GM06990 (cell line): Measurements from ENCODE around the gene IER3IP1.
"Not testable (repeated sequence)": the region's sequence is repeated elsewhere in the genome, so short reads cannot be mapped to it uniquely, and the experiment has no call there.

ENCODE experiments used
- DNase-seq: peaks from one replicate; pipeline ENCODE4 v3.0.0-alpha.2; 2011; ENCODE audit not compliant: insufficient read length; ENCODE audit errors: extremely low read depth
- H3K27me3 ChIP-seq: replicated peaks from 2 replicates; pipeline ENCODE4 v1.6.0; 2011; ENCODE audit warnings: low read length; ENCODE audit not compliant: control insufficient read depth, insufficient read depth
- H3K36me3 ChIP-seq: 2 replicates; pipeline ENCODE4 v1.5.1; 2011; ENCODE audit warnings: low read length; ENCODE audit not compliant: control insufficient read depth, insufficient read depth
- H3K4me3 ChIP-seq: replicated peaks from 2 replicates; pipeline ENCODE4 v1.5.1; 2011; ENCODE audit warnings: low read depth, mild to moderate bottlenecking, control low read depth, low read length
- CTCF ChIP-seq: IDR thresholded peaks from 2 replicates; pipeline ENCODE4 v1.5.1; 2011; ENCODE audit warnings: low read length, control low read depth, mild to moderate bottlenecking, inconsistent platforms; ENCODE audit not compliant: insufficient read depth, poor library complexity, severe bottlenecking

The IER3IP1 gene

GRCh38 chr18:47203626-47204464 is 27.7 kb upstream of the IER3IP1 start:
- H3K36me3 ChIP-seq: no peaks in the 10 kb centered on the region
- no peaks in the 10 kb centered on the region for H3K27me3 ChIP-seq
- DNase-seq: no peak
- H3K4me3 ChIP-seq: no peak overlapping the region
- TF ChIP-seq CTCF: no peak

DNA sequence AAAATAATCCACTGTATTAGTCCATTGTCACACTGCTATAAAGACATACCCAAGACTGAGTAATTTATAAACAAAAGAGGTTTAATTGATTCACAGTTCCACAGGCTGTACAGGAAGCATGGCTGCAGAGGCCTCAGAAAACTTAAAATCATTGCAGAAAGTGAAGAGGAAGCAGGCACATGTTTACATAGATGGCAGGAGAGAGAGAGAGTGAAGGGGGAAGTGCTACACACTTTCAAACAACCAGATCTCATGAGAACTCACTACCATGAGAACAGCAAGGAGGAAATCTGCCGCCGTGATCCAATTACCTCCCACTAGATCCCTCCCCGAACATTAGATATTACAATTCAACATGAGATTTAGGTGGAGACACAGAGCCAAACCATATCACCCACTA is 19.8 kb upstream of the IER3IP1 start:
- H3K4me3 ChIP-seq, H3K36me3 ChIP-seq, DNase-seq, H3K27me3 ChIP-seq: not testable (repeated sequence)

DNA sequence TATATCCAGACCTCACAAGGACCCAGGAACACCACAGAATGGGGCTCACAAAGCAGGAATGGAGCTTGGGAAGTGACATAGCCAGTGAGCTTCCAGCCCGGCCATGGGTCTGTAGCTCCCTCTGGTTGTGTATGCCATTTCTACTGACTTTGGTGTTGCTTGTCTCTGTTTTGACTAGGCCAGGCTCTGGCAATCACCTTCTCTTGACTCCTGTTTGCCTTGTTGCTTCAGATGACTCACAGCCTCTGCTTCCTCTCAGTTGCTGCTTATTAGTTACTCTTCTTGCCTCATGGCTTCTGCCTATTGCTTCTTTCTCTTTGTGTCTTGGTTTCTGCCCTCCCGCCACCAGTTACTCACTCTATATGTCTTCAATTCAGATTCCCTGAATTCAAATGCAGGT is 15.8 kb upstream of the IER3IP1 start:
- Histone ChIP-seq H3K4me3 (no peak overlapping the region), H3K27me3 (no peaks in the 10 kb centered on the region), H3K36me3 (no peaks in the 10 kb centered on the region)
- no peak for TF ChIP-seq CTCF
- DNase-seq: no peak

- TF ChIP-seq CTCF: no peak
- Histone ChIP-seq H3K27me3 (no peaks in the 10 kb centered on the region), H3K36me3 (no peaks in the 10 kb centered on the region), H3K4me3 (no peak overlapping the region)
- DNase-seq: no peak
These were observed 11.6 kb upstream of the IER3IP1 start for GRCh38 chr18:47187721-47188120.

GRCh38 chr18:47184419-47185050 is 8.4 kb upstream of the IER3IP1 start:
- H3K4me3 ChIP-seq: no peak overlapping the region
- H3K27me3 ChIP-seq: no peaks in the 10 kb centered on the region
- DNase-seq: no peak
- H3K36me3 ChIP-seq: no peaks in the 10 kb centered on the region
- no peak for TF ChIP-seq CTCF

DNA sequence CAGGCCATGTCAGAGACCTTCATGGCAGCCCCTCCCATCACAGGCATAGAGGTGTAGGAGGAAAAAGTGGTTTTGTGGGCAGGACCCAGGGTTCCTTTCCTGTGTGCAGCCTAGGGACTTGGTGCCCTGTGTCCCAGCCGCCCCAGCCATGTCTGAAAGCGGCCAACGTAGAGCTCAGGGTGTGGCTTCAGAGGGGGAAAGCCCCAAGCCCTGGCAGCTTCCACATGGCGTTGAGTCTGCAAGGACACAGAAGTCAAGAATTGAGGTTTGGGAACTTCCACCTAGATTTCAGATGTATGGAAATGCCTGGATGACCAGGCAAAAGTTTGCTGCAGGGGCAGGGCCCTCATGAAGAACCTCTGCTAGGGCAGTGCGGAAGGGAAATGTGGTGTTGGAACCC is 6.0 kb upstream of the IER3IP1 start:
- not testable (repeated sequence) for H3K4me3 ChIP-seq

DNA sequence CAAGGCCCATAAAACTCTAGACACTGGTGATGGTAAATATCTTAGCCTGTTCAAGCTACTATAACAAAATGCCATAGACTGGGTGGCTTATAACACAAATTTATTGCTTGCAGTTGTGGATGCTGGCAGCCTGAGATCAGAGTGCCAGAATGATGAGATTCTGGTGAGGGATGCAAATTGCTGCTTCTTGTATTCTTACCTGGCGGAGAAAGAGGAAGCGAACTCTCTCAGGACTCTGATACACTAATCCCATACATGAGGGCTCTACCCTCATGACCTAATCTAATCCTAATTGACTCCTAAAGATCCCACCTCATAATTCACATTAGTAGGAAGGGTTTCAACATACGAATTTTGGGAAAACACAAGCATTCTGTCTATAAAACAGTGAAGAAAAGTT is 4.6 kb upstream of the IER3IP1 start:
- TF ChIP-seq CTCF: no peak
- no peaks in the 10 kb centered on the region for H3K36me3 ChIP-seq
- DNase-seq: no peak
- no peak overlapping the region for H3K4me3 ChIP-seq
- H3K27me3 ChIP-seq: no peaks in the 10 kb centered on the region

More for the DNA sequence above, 6.0 kb upstream of the IER3IP1 start:
- H3K27me3 ChIP-seq, DNase-seq, H3K36me3 ChIP-seq: not testable (repeated sequence)
